Forelimb muscle (tissue), 1 donor: ENCODE results near the gene PRKCZ. TPM values are rescaled to one million over a fixed set of nuclear protein-coding genes. Genes with fewer than 3 reads are reported as not detected.

ENCODE experiments used
- DNase-seq: peaks from one replicate; pipeline ENCODE4 v3.0.0-alpha.2; 2013; ENCODE audit warnings: low read depth
- polyA plus RNA-seq: library from polyadenylated mRNA; unstranded; fragments of 120-200 nt; gene quantifications from one replicate; pipeline ENCODE4 v1.2.1, GENCODE V29; 2013; ENCODE audit not compliant: insufficient read length

Gene PRKCZ
- polyA plus RNA-seq, 1 donor = 7.6 TPM

GRCh38 chr1:2045468-2046173 is 4.6 kb upstream of the PRKCZ start:
- peak; percentile 32 for DNase-seq

DNA sequence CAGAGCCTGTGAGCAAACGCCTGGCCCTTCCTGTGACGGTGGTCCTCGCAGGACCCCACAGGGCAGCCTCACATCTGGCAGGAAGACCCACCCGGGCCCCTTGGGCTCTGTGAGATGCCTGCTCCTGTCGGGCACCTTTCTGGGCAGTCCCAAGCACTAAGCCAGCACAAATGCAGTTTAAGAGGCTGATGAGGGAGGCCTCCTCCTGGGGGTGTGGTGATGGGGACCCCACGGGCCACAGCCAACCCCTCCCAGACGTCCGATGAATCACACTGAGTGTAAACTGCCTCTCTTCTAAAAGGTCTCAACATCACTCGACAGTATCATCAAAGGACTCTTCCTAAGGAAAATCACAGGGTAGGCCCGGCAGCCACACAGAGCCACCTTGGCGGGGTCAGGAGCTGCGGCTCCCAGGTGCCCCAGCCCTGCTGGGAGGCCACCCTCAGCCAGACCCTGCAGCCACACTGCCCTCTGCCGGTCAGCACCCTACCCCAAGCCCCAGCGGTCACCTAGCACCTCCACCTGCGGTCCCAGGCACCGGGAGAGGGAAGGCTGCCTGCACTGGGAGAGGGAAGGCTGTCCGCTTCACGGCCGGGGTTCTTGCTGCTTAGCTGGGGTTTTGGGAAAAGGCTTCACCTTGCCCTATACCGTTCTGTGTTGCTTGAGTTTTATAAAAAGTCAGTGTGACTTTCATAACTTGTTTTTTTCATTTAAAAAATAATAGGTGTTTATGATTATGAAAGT is 3.9 kb upstream of the PRKCZ start:
- DNase-seq = no peak

DNA sequence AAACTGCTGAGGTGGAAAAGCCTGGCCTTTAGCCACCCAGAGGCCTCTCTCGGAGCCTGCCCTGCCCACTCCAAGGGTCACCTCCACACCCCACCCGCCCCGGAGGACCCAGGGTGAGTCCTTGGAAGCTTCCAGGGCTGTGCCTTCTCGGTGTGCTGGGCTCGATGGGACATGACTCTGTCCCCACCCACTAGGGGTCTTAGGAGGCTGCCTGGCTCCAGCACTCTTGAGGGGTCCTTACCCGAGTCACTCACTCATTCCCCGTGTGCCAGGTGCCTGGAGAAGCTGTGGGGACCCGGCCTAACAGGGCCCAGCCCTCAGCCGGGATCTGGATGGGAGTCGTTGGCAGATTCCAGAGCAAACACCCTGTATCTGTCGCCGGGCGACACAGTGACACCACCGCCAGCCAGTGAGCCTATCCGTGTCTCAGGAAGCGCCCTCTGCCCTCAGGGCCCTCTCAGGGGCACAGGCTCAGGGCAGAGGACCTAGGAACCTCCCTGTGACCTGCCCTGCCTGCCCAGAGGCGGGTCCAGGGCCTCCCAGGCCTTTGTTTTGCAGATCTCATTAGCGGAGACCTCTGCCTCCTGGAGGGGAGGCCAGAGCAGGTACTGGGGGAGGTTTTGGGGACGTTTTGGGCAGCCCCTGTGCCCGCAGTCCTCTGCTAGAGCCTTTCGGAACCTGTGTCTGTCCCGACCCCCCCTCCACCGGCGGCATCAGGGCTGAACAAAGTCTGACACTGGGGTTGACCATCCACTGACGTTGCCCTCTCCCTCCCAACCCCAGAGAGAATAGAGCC is 3.1 kb upstream of the PRKCZ start:
- DNase-seq = no peak

DNA sequence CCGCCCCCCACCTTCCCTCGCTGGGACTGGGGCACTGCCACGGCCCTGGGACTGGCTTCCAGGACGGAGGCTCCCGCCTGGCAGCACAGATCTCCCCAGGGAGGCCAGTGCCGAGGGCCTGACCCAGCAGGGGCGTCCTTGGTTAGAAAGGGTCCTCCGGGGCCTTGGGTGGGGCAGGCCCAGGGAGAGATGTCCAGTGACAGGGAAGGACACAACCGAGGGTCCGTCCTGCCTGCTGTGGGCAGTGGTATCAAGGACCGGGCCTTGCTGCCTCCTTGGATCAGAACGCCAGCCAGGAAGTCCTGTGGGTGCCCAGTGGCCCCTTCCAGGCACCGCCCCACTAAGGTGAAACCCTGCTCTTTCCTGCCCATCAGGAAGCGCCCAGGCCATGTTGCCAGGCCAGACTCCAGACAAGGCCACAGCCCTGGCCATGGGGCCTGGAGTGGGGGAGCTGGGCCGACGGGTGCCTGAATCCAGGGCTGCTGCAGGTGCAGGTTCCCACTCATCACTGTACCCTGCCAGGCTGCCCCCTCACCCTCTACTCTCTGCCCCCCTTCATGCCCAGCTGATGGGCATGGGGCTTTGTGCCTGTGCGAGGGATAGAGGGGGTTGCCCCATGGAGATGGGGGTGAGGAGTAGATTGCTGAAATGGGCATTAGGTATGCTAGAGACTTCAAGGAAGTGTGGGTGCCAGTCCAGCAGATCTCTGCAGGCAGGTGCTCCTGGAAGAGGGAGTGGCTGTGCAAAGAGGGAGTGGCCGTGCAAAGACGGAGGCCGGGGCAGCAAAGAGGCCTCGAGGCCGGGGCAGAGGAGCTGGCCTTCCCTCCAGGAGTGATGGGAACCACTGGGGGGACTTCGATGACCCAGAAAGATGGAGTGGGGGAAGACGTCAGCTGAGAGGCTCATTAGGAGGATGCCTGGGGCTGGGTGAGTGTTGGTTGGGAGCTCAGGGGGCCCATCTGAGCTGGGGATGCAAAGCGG is 2.2 kb upstream of the PRKCZ start:
- no peak for DNase-seq

GRCh38 chr1:2049225-2049717 is 940 bp upstream of the PRKCZ start:
- no peak for DNase-seq

GRCh38 chr1:2050461-2050792 is 216 bp downstream of the PRKCZ start:
- DNase-seq = no peak

DNA sequence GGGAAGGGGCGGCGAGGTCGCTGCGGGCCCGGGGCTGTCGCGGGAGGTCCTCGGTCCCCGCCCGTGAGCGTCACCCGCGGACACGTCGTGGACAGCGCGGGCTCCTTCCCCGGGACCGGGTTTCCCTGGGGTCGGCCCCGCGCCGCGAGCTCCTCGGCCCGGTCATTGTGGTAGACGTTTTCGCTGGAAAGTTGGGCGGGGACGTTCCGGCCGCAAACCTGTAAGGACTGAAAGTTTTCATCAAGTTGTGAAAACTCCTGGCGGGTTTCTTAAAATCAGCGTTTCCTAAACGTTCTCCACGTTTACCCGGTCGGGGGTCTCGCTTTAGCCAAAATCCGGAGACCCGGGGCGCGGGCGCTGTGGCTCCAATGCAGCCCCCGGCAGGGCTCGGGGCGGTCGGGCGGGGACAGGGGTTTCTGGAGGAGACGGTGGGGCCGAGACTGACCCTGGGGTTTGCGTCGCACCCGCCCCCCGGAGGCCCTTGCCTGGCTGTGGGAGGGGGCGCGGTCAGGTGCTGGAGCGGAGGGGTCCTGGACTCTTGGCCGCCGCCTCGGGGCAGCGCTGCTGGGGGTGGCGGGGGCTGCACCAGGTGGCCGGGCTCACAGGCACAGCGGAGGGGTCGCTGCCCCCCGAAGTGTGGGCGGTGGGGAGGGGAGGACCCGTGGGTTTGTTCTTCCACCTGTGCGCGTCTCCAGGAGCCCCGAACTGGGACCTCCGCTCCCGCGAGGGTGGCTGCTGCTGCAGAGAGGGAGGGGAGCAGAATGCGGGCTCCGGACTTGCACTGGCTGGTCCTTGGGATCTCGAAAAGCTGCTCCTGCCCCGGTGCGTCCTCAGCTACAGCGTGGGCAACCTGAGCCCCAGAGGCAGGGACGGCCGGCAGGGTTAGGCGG is 827 bp downstream of the PRKCZ start:
- DNase-seq = no peak

DNA sequence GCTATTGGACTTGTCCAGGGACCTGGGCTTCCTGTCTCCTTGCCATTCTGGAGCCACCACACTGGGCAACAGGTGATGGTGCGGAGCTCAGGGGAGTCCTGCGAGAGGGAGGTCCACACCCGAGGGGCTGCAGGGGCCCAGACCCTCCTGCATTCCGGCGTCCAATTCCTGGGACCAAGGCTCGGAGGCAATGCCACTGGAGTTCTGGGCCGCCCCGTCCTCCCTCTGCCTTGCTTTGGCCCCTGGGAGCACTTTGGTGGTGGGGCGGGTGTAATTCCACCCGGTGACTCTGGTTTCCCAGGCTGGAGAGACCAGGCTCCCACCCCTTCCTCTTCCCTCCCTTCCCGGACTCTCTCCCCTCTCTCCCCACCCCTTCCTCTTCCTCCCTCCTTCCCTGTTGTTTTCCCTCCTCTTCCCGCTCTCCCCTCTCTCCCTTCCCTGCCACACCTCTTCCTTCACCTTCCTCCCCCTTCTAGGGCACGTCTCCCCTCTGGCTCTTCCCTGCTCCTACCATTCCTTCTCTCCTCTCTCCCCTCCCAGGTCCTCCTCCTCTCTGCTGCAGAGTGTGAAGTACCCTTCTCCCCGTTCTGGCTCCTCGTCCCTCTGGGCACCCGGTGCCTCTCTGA is 2.0 kb downstream of the PRKCZ start:
- no peak for DNase-seq

DNA sequence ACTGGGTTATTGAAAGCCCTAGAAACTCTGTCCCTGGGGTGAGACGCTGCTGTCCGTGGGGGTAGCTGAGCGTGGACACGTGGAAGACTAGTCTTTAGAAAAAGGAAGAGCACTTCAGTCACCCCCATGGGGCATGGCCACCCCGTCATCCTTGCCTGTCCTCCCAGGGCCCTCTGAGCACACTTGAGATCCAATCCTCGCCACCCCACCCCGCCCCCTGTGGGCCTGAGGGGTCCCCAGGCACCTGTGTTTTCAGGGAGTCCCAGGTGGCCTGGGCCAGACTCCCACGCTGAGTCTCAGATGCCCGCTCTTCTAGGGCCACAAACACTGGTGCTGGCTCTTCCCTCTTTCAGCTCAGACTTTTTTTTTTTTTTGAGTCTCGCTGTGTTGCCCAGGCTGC is 2.5 kb downstream of the PRKCZ start:
- no peak for DNase-seq

DNA sequence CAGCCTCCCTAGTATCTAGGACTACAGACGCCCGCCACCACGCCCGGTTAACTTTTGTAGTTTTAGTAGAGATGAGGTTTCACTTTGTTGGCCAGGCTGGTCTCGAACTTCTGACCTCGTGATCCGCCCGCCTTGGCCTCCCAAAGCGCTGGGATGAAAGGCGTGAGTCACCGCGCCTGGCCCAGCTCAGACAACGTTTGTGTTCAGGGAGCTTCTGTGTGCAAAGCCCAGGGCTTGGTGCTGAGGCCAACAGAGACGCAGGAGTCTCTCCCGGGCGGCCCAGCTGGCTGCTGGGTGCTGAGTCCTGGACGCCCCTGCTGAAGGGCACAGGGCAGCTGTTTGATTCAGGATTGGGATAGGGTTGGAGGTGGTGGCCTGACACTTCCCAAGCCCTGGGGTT is 3.0 kb downstream of the PRKCZ start:
- no peak for DNase-seq

GRCh38 chr1:2053784-2054376 is 3.7 kb downstream of the PRKCZ start:
- DNase-seq = no peak

DNA sequence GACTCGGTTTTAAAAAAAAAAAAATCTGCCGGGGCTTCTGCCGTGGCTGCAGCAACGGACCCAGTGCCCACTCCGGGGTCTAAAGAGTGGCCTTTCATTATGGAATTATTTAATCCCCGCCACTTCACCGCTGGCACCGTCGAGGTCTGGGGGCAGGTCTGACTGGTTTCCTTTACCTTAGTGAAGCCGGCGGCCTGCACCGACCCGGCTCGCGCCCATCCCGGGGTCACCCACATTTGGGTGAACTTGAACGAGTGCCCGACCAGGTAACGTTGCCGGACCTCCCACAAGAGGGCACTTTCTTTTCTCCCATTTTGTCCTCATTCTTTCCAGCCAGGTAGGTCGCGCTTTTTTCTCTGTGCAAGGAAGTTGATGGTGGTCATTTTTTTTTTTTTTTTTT is 4.3 kb downstream of the PRKCZ start:
- no peak for DNase-seq

DNA sequence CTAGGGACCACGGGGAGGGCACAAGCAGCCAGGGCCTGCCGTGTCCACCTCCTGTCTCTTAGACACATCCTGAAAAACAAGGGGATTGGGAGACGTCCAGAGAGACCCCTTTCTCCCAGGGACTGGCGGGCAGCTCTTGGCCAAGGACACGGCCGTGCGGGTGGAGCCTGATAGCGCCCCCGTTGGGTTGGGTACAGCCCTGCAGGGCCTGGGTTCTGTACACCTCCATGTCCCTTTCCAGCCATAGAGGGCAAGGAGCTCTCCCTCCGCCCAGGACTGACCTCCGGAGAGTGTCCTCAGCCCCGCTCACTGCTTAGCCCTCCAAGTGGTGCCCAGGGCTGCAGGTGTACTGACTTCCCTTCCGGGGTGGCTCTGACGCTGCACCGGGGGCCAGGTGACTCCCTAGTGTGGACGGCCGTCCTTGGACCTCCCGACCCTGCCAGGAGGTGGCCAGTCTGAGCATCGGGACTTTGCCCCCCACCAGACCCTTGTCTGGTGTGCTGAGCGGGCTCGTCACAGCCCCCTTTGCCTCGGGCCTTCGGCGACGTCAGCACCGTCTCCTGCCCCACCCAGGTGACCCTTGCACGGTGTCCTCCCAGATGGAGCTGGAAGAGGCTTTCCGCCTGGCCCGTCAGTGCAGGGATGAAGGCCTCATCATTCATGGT is 5.8 kb downstream of the PRKCZ start:
- no peak for DNase-seq

DNA sequence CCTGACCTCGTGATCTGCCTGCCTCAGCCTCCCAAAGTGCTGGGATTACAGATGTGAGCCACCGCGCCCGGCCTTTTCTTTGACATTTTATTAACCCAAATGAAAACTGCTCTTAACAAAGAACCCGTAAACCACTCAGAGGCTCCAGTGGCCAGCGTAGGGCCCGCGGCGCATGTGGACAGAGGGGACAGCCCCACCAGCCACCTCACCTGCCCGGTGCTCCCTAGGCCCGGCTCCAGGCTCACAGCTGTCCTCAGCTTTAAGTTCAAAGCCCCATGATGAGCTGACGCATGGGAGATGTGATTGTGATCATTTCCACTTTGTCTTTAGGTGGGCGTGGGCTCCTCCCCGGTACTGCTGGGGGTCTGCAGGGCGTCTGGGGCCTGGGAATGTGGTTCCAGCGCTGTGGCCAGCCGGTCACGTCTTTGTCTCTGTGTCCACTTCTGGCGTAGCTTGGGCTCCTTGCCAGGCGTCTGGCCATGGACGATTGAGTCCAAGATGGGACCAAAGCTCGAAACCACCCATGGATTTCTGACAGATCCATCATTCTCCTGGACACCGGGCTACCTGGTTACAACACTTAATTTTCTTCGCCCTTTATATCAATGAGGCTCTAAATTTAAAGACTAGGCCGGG is 6.9 kb downstream of the PRKCZ start:
- DNase-seq = no peak

DNA sequence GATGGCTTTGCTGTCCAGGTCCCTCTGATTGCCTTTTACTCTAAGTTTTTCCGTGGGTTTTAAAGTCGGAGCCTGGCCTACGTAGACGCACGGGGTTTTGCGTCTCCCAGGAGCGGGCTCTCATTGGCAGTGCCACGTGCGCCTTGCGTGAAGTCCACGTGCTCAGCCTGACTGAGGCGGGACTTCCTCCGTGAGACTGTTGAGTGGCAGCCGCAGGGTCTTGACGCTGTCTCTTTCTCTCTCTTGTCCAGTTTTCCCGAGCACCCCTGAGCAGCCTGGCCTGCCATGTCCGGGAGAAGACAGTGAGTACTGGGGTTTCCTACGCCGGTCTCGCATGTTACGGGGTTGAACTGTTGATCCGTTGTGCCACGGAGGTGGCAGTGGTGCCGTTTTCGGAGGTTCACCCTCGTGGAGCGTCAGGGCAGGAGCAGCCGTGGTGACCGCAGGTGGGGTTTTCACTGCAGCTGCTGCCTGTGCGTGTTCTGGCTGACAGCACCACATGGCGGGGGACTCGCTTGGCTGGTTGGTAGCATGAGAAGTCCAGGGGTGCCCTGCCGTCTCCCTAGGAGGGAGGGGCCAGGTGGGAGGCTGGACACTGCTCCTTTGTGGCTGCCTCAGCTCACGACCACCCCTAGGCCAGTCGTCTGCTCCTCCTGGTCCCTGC is 9.2 kb downstream of the PRKCZ start:
- no peak for DNase-seq

- no peak for DNase-seq
Observed at GRCh38 chr1:2060072-2060471, 9.9 kb downstream of the PRKCZ start.

GRCh38 chr1:2060535-2060934 is 10.3 kb downstream of the PRKCZ start:
- DNase-seq = no peak
